SK-MEL-5 (cell line): ENCODE data around the gene DUSP22. TPM values are rescaled to one million over a fixed set of nuclear protein-coding genes. Genes with fewer than 3 reads are reported as not detected.

Experiments
- DNase-seq: peaks from one replicate; pipeline ENCODE4 v3.0.0-alpha.2; 2016; ENCODE audit warnings: low read depth, low spot score
- in situ Hi-C: cut with HindIII; loops from 2 replicates; pipeline ENCODE4 v1.10.0; 2016; ENCODE audit warnings: low sequenced_read_pairs, high pct_unique_total_duplicates, low pct_unique_long_range_greater_than_20kb
- total RNA-seq: library from RNA; depleted of rRNA; stranded (reverse); fragments of >200 nt; shearing (Covaris generic); gene quantifications from 2 replicates; pipeline ENCODE4 v1.2.3, GENCODE V29; 2014

The DUSP22 gene
- total RNA-seq, 1 experiment from 2014 or later: 32.4 TPM

DNA sequence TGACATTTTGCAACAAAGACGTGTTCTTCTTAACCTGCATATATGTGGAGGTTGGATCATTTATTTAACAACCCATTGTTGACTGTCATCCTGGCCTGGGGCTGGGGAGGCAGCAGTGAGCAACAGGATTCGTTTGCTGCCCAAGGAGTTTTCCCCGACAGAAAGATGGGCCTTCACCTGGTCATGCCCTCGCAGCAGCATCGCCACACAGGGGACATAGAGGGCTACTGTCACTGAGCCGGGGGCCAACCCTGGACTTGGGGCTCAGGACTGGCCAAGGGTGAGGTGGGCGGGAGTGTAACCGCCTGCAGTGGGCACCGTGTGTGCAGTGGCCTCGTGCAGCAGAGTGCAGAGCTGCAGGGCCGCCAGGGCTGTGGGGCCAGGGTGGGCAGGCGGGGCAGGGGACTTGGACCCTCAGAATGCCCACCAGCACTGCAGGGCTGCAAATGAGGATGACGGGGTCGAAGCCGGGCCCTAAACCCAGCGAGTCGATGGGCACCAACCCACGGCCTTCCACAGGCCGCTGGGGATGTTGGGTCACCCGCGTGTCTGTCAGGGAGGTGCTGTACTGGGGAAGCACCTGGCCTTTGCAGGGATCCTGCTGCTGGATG is 11.8 kb downstream of the DUSP22 start:
- in situ Hi-C loops: no loop called here
- DNase-seq: no peak

DNA sequence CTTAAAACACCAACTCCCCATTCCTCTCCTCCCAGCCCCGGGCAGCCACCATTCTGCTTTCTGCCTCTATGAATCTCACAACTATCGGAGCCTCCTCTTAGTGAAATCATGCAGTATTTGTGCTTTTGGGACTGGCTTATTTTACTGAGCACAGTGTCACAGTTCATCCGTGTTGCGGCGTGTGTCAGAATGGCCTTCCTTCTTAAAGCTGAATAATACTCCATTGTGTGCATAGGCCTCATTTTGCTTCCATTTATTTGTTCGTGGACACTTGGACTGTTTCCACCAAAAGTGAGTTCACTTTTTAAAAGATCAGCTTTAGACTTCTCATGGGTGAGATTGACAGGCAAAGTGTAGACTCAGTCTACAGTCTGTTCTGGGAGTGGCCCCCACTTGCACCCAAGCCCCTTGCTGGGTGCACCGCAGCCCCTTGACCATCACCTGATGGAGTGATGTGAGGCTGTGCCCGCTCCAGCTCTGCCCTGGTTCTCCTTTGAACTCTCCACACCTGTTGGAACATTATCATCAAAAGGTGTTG is 12.6 kb downstream of the DUSP22 start:
- DNase-seq: no peak
- in situ Hi-C loops: no loop called here

DNA sequence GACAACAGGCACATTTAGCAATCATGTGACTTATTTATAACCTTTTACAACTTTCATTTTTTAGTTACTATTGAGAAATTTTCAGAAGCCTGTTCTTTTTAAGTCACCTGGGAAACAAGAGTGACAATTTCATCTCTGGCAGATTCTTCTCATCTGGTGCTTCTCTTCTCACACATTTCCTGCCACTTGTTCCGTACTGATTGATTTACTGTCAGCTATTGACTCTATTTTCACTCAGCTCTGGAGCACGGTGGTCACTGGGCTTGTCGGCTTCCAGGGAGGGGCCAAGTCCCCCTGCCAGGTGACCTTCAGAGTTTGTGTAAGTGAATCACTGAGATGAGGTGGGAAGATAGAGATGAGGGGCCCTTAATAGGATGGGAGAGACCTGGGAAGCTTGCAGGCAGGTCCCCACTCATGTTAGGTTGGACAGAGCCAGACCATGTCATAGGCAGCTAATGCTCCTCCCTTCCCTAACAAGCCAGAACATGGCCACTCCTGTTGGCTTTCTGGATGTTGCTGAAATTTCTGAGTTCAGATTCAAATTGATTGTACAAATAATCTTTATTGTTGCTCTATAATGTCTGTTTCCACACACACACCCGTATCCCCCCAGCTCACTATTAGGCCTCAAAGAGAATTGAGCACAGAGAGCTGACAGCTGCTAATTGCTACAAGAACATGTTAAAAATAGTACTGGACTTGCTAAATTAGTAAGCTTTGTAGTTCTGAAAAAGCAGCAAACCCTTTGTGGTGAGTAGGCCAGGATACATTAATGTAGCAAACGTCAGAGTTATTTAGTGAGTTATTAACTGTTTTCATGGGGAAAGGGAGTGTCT is 13.3 kb downstream of the DUSP22 start:
- in situ Hi-C loops: no loop called here
- DNase-seq: no peak

DNA sequence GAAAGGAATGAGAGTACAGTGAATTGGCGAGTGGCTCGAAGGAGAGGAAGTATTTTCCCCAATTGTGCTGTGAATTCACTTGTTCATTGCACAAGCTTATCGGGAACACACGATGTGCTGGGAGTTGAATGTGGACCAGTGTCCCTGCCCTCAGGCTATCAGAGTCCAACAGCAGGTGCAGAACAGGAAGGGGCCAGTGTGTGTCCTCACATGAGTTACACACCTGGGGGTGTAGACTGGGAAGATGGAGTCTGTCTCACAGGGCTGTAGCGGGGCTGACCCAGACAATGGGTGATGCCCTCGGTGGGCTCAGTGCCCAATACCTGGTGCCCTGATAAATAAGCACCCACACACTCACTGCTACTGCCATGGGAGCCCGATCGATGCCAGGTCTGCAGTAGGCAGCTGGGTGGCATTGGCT is 14.4 kb downstream of the DUSP22 start:
- in situ Hi-C loops: no loop called here

DNA sequence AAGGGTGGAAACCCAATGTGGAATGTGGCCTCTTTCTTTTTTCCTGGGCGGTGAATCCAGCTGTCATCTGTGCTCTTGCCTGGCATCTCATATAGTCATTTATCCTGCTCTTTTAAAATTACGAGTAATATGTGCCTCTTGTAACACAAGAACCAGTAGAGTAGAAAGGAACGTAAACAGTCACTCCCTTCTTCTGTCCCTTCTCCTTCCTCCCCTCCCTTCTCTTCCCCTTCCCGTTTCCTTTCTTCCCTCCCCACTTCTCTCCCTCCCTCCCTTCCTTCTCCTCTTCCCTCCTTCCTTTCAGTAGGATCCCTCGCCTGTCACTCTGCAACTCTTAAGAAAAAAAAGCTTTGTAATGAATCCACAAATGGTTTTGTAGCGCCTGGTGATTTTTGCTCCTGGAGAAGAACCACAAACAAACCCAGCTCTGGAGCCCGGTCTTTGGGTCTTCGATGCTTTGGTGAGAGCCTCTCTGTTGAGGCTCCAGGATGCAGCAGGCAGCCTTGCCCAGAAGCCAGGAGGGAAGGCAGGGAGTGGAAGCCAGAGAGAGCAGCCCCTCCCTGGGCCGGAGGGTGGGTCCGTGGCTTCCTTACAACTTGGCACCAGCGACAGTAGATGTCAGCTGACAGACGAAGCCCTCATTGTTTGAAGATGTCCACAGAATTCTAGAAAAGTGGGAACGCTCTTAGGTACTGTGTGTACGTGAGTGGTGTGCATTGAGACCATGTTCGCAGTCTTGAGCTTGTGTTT is 15.0 kb downstream of the DUSP22 start:
- in situ Hi-C loops: no loop called here

More for the DNA sequence above, 14.4 kb downstream of the DUSP22 start:
- no peak for DNase-seq

DNA sequence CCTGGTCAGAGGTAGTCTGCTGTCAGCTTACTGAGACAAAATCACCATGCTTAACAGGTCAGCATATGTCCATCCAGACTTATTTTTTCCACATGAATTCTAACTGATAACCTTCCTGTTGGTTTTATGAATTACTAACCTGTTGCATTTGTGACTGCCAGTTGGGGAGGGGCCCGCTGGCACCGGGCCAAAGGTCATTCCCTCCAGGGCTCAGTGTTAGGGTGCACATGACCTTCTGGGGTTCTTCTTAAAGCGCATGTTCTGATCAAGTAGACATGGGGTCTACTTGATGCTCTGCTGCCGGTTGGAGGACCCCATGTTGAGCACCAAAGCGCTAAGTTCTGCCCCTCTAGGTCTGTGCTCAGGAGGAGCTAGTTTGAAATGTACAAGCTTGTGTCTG is 15.6 kb downstream of the DUSP22 start:
- in situ Hi-C loops: no loop called here
- no peak for DNase-seq

More for the DNA sequence above, 15.0 kb downstream of the DUSP22 start:
- no peak for DNase-seq

DNA sequence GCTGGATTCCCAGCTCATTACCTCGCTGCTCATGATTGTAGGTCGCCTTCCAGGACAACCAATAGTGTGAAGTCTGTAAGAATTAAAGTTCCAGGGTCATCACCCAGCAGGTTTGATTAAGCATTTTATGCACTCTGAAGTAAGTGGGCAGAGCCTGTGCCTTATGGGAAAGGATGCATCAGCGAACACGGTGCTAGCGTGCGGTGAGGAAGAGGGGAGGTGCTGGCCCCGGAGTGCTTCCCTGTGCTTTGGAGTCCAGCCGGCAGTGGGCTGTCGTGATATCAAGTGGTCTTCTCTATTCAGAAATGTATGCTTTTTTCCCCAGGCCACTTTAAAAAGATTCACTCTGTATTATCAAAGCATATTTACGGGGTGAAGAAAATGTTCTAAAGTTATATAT is 16.0 kb downstream of the DUSP22 start:
- in situ Hi-C loops: no loop called here
- DNase-seq: no peak

DNA sequence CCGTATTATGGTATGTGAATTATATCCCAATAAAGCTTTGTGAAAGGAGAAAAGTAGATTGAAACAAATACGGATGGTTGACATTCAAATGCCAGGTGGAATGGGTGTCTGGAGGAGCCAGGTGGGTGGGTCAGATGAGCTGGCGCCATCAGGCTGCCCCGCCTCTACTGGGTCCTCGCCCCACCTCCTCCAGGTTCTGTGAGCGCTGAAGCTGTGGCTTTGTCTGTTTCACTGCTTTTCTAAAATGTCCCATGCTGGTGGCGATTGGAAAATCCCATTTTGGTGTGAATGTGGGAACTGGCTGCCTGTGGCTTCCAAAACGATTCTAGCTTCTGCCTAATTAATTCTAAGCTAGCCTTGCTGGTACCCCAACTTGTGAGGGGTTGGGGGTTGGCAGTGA is 16.5 kb downstream of the DUSP22 start:
- in situ Hi-C loops: no loop called here
- DNase-seq: no peak

DNA sequence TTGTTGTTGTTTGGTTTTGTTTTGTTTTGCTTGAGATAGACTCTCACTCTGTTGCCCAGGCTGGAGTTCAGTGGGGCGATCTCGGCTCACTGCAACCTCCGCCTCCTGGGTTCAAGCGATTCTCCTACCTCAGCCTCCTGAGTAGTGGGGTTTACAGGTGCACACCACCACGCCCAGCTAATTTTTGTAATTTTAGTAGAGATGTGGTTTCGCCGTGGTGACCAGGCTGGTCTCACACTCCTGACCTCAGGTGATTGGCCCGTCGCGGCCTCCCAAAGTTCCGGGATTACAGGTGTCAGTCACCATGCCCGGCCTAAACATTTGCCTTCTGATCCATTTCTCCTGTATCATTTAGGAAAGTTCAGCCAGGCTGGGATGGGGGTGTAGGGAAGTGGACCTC is 17.7 kb downstream of the DUSP22 start:
- in situ Hi-C loops: no loop called here

DNA sequence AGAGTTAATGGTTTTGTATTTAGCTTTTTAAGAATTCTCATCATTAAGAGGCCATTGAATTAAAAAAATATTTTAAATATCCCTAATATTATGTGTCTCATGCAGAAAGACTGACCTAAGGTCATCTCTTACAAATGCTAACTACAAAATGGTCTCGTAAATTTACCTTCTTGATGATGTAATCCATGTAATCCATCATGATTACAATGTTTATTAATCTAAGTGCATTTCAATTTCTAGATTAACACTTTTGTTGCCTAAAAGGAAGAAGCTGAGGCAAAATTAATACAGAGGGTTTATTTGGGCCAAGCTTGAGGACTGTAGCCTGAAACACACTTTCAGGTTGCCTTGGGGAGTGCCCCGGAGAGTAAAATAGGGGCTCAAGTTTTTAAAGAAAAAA is 18.4 kb downstream of the DUSP22 start:
- in situ Hi-C loops: no loop called here

More for the DNA sequence above, 17.7 kb downstream of the DUSP22 start:
- no peak for DNase-seq

DNA sequence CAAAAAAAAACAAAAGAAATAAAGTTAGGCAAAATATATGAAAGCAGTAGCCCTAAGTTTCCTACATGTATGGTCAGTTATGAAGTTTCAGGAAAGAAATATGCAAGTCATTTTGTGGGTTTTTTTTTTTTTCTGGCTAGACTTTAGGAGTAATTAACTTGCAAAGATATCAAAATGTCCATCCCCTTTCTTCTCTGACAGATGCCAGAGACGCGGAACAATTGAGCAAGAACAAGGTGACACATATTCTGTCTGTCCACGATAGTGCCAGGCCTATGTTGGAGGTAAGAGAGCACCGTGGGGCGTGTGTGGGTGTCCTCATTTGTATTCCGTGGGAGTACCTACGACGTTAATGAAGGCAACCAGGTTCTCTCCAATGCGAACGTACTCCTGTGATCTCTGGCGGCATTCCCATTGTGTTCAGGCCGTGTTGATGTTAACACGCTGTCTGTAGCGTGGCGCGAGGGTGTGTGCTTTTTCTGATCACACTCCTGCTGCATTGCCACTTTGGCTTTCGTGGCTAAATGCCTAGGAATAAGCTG is 19.5 kb downstream of the DUSP22 start:
- no peak for DNase-seq
- in situ Hi-C loops: no loop called here

More for the DNA sequence above, 18.4 kb downstream of the DUSP22 start:
- DNase-seq: no peak

DNA sequence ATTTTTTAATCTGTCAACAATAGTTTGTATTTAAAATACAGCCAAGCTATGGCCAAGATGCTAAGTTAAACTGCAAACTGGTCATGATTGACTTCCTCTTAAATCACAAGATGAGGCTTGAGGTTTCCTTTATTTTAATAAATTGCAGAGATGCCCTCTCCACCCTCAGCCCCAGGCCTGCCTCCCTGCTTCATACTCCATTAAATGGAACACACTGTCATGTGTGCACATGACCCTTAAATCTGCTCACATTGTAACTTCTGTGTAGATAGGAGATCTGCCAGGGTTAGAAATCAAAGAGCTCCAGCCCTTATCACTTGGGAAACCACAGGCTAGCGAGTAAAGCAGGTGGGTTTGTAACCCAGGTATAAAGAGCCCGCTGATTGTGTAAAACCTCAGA is 20.8 kb downstream of the DUSP22 start:
- no peak for DNase-seq
- in situ Hi-C loops: no loop called here

DNA sequence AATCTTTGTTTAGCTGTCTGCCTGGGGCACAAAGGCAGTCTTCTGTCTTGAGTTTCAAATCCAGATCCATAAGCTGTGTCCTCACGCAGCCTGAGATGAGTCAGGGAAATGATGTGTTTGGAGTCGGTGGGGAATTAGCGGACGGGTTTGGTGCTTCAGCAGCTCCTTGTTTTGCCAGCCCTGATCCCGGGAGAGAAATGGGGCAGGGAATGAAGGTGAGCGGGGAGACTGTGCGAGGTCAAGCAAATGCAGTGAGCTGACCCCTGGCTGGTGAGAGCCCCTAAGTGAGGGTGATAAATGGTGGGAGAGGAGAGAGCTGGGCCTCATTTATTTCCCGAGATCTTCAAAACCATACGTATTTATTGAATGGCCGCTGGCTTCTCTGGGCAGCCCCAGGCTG is 21.6 kb downstream of the DUSP22 start:
- DNase-seq: no peak
- in situ Hi-C loops: no loop called here

DNA sequence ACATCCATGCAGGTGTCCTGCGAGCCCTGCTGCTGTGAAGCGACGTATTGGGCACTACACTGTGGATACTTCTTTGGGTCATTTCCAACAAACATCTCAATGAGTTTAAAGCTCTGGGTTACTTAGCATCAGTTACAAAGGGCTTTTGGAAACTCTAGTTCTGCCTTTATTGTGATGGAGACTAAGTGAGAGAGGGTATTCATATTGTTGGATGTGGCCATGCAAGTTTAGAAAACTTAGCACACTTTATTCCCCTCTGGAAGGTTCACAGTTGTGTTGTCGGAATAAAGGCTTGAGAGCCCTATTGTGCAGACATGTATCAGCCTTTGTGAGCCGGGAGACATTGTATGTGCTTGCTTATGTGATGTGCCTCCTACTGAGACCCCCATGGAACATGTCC is 22.1 kb downstream of the DUSP22 start:
- no peak for DNase-seq
- in situ Hi-C loops: no loop called here

DNA sequence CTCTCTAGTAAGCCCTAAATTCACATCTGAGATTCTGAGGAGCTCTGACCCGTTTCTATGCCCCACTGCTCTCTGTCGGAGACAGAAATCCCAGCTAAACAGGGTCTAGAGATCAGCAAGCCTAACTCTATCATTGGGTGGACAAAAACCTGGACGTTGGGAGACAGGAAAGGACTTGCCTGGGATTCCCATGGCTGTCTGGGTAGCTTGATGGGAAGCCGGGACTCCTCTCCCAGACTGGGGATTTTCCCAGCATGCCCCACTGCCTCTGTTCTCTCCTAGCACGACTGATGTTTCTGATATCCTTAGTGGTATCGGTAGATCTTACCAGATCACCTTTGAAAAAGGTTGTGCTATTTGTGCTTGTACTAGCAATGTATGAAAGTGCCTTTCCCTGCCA is 22.9 kb downstream of the DUSP22 start:
- no peak for DNase-seq
- in situ Hi-C loops: no loop called here

DNA sequence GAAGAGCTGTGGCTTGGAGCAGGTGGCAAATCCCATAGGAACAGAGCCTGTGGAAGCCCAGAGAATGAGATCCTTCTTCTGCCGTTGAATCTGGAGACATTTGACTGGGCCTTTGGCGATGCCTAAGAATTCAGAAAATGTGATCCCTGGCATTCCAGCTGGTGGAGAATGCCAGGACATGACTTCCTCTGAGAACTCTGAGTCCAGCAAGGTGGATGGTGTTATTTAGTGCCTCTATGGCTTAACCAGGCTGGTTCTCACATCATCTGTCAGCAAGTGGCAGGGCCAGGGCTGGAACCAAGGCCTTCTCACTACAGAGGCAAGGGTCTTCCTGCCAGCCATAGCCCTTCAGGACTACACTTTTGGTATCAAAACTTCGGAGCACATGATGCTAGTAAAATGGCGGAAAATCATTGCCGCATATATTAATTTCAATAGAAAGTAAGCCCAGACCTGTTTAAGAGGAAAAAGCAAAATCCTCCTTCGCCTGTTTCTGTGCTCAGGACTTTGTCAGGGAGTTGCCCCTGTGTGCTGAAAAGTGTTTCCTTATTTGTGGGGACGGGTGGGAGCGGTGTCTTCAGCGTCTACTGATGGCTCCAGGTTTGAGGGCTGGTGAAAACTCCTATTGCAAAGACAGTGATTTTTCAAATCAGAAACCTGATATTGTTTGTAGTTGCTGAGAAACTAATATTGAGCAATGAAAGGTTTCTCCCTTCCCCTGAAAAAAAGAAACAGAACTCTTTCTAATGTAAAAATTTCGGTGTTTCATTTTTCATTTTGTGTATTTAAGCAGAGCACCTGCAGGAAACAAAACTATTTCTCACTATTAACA is 23.9 kb downstream of the DUSP22 start:
- no peak for DNase-seq
- in situ Hi-C loops: no loop called here

DNA sequence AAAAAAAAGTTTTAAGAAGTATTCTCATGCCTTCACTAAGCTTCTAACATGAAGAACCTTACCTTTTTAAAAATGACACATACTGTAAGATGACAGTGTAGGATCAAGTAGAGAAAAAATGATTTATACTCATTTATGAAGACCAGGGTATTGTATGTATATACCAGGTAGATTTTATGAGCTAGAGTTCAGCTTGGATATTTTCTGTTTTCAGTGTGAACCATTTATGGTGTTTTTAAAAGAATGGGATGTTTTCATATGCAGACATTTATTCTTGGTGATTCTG is 24.4 kb downstream of the DUSP22 start:
- in situ Hi-C loops: no loop called here
- no peak for DNase-seq
